H1 (cell line): Measurements from ENCODE around the gene MMP25. TPM values are rescaled to one million over a fixed set of nuclear protein-coding genes. Genes with fewer than 3 reads are reported as not detected.

Experiments used
- CTCF ChIA-PET: fragments of 300-600 bp; sonication (Branson Sonifier 250); formaldehyde crosslinking; loops from one replicate; lab custom pipeline; 2021; ENCODE audit not compliant: partially characterized antibody; lab: Charles Lee
- POLR2A ChIA-PET: fragments of 300-600 bp; sonication (Branson Sonifier 250); formaldehyde crosslinking; loops from one replicate; lab custom pipeline; 2021; ENCODE audit warnings: inconsistent platforms; ENCODE audit not compliant: partially characterized antibody; lab: Charles Lee
- DNase-seq, 2 experiments: peaks; one replicate each; pipeline versions ENCODE4 v3.0.0 to v3.0.0-alpha.2; 2010 to 2022; ENCODE audit warnings: low spot score in 2 of 2, low read depth in 1 of 2, mixed read lengths in 1 of 2
- FAIRE-seq: peaks from 2 replicates; lab custom pipeline; 2011; peaks lifted over from hg19 to GRCh38; lab: Jason Lieb, UNC
- H2AFZ ChIP-seq: 2 replicates; pipeline ENCODE4 v1.8.1; 2012; ENCODE audit warnings: low read length, inconsistent platforms
- H2AK5ac ChIP-seq: 2 replicates; pipeline ENCODE4 v1.6.1; 2013; ENCODE audit warnings: low read depth, low read length
- H2BK120ac ChIP-seq: replicated peaks from 2 replicates; pipeline ENCODE3; 2013; ENCODE audit warnings: low read depth, low read length, inconsistent platforms
- H2BK12ac ChIP-seq: 2 replicates; pipeline ENCODE4 v1.6.1; 2013; ENCODE audit warnings: low read depth, low read length
- H2BK15ac ChIP-seq: 2 replicates; pipeline ENCODE4 v1.6.1; 2013; ENCODE audit warnings: low read length
- H2BK20ac ChIP-seq: 2 replicates; pipeline ENCODE4 v1.6.1; 2013; ENCODE audit warnings: low read length
- H2BK5ac ChIP-seq: 2 replicates; pipeline ENCODE4 v1.6.1; 2013; ENCODE audit warnings: low read depth, low read length
- H3K14ac ChIP-seq: 2 replicates; pipeline ENCODE4 v1.6.1; 2013; ENCODE audit warnings: inconsistent platforms; ENCODE audit not compliant: insufficient read length
- H3K18ac ChIP-seq: 2 replicates; pipeline ENCODE4 v1.6.1; 2013; ENCODE audit warnings: low read length; ENCODE audit errors: extremely low read depth
- H3K23ac ChIP-seq: 2 replicates; pipeline ENCODE4 v1.6.1; 2013; ENCODE audit warnings: inconsistent platforms; ENCODE audit not compliant: insufficient read length
- H3K23me2 ChIP-seq: 2 replicates; pipeline ENCODE4 v1.6.1; 2013; ENCODE audit warnings: low read depth, low read length
- H3K27ac ChIP-seq: 2 replicates; pipeline ENCODE4 v1.6.1; 2011; ENCODE audit warnings: low read depth, low read length, inconsistent platforms
- H3K27me3 ChIP-seq, 4 experiments: replicated peaks in 1 of 4; 1 replicate in 1 of 4; 2 replicates in 3 of 4; pipeline versions ENCODE4 v1.6.1 to v1.8.1; 2011 to 2013; ENCODE audit warnings: low read length in 3 of 4, mild to moderate bottlenecking in 3 of 4, inconsistent platforms in 2 of 4, mixed read lengths in 2 of 4, moderate library complexity in 1 of 4; ENCODE audit not compliant: control insufficient read depth in 3 of 4, insufficient read depth in 3 of 4; ENCODE audit errors: extremely low read depth in 1 of 4
- H3K36me3 ChIP-seq, 4 experiments: 2 replicates each; pipeline versions ENCODE4 v1.6.1 to v1.8.1; 2011 to 2013; ENCODE audit warnings: mild to moderate bottlenecking in 4 of 4, low read length in 3 of 4, moderate library complexity in 2 of 4, control low read depth in 1 of 4, inconsistent platforms in 1 of 4; ENCODE audit not compliant: insufficient read depth in 4 of 4, control insufficient read depth in 2 of 4
- H3K4ac ChIP-seq: replicated peaks from 2 replicates; pipeline ENCODE3; 2013; ENCODE audit warnings: low read length, low read depth, mixed read lengths, inconsistent platforms; ENCODE audit not compliant: insufficient read length
- H3K4me1 ChIP-seq, 4 experiments: replicated peaks in 1 of 4; 1 replicate in 1 of 4; 2 replicates in 3 of 4; pipeline versions ENCODE4 v1.6.1 to v1.8.1; 2011 to 2013; ENCODE audit warnings: low read length in 3 of 4, inconsistent platforms in 2 of 4, mixed read lengths in 1 of 4; ENCODE audit not compliant: insufficient read depth in 4 of 4, control insufficient read depth in 3 of 4
- H3K4me2 ChIP-seq, 2 experiments: 2 replicates each; pipeline versions ENCODE4 v1.6.1 to v1.8.1; 2011 to 2013; ENCODE audit warnings: low read depth in 2 of 2, low read length in 2 of 2, control low read depth in 1 of 2, inconsistent platforms in 1 of 2, mild to moderate bottlenecking in 1 of 2; ENCODE audit not compliant: insufficient read depth in 1 of 2
- H3K4me3 ChIP-seq, 4 experiments: fragments of 200-600, 300-600 bp in 1 of 4; sonication (generic), shearing (Covaris generic), sonication (Bioruptor Twin) in 1 of 4; 2 replicates each; pipeline versions ENCODE4 v1.5.1 to v1.8.1; 2011 to 2016; ENCODE audit warnings: low read length in 4 of 4, low read depth in 3 of 4, control low read depth in 2 of 4, inconsistent platforms in 2 of 4, mild to moderate bottlenecking in 2 of 4, mixed read lengths in 1 of 4, moderate library complexity in 1 of 4; ENCODE audit not compliant: insufficient read depth in 2 of 4; ENCODE audit errors: extremely low read depth in 1 of 4
- H3K56ac ChIP-seq: replicated peaks from 2 replicates; pipeline ENCODE3; 2013; ENCODE audit warnings: low read depth, mild to moderate bottlenecking, mixed read lengths, low read length, inconsistent platforms; ENCODE audit not compliant: insufficient read length
- H3K79me1 ChIP-seq: 2 replicates; pipeline ENCODE4 v1.6.1; 2013; ENCODE audit warnings: low read depth, low read length, control low read depth
- H3K79me2 ChIP-seq, 2 experiments: 2 replicates each; pipeline versions ENCODE4 v1.6.1 to v1.8.1; 2012 to 2013; ENCODE audit warnings: low read length in 2 of 2, mild to moderate bottlenecking in 2 of 2, inconsistent platforms in 1 of 2; ENCODE audit not compliant: insufficient read depth in 2 of 2, control insufficient read depth in 1 of 2
- H3K9ac ChIP-seq, 4 experiments: replicated peaks in 1 of 4; 1 replicate in 1 of 4; 2 replicates in 3 of 4; pipeline versions ENCODE4 v1.6.1 to v1.8.1; 2011 to 2013; ENCODE audit warnings: low read depth in 3 of 4, low read length in 3 of 4, control low read depth in 2 of 4, mild to moderate bottlenecking in 2 of 4, moderate library complexity in 2 of 4, inconsistent platforms in 1 of 4; ENCODE audit errors: extremely low read depth in 1 of 4
- H3K9me3 ChIP-seq, 2 experiments: 2 replicates each; pipeline versions ENCODE4 v1.6.1 to v1.8.1; 2012 to 2013; ENCODE audit warnings: mild to moderate bottlenecking in 2 of 2, moderate library complexity in 2 of 2, control low read depth in 1 of 2, inconsistent platforms in 1 of 2, low read depth in 1 of 2, low read length in 1 of 2, mixed read lengths in 1 of 2; ENCODE audit not compliant: insufficient read depth in 2 of 2
- H4K20me1 ChIP-seq, 2 experiments: replicated peaks in 1 of 2; 2 replicates each; pipeline versions ENCODE3 to v1.8.1; 2011 to 2013; ENCODE audit warnings: inconsistent platforms in 2 of 2, low read length in 2 of 2, mild to moderate bottlenecking in 1 of 2; ENCODE audit not compliant: insufficient read depth in 2 of 2, control insufficient read depth in 1 of 2
- H4K5ac ChIP-seq: 2 replicates; pipeline ENCODE4 v1.6.1; 2013; ENCODE audit warnings: low read length, low read depth, mixed read lengths, inconsistent platforms; ENCODE audit not compliant: insufficient read length
- H4K8ac ChIP-seq: 2 replicates; pipeline ENCODE4 v1.8.0; 2013; ENCODE audit warnings: mild to moderate bottlenecking, moderate library complexity, low read length, inconsistent platforms; ENCODE audit not compliant: insufficient read depth; ENCODE audit errors: extremely low read depth
- H4K91ac ChIP-seq: replicated peaks from 2 replicates; pipeline ENCODE3; 2013; ENCODE audit warnings: low read length, mixed read lengths, inconsistent platforms; ENCODE audit not compliant: insufficient read length
- CHD1 ChIP-seq: IDR thresholded peaks from 2 replicates; pipeline ENCODE4 v1.6.1; 2012; ENCODE audit warnings: low read depth, low read length, improper control_type of control experiment
- CTCF ChIP-seq, 3 experiments: IDR thresholded peaks; 1 replicate in 2 of 3; 2 replicates in 1 of 3; pipeline versions ENCODE4 v1.5.1 to v1.6.1; 2011; ENCODE audit warnings: low read length in 3 of 3, mild to moderate bottlenecking in 3 of 3, inconsistent platforms in 2 of 3, low read depth in 1 of 3, moderate library complexity in 1 of 3; ENCODE audit not compliant: insufficient read depth in 1 of 3; ENCODE audit errors: control extremely low read depth in 1 of 3
- EZH2 ChIP-seq: fragments of 200-600 bp; sonication (generic); IDR thresholded peaks from 2 replicates; pipeline ENCODE4 v1.7.1; 2012; ENCODE audit warnings: low read depth, mild to moderate bottlenecking, moderate library complexity, low read length, inconsistent platforms; ENCODE audit not compliant: severe bottlenecking
- GTF2F1 ChIP-seq: IDR thresholded peaks from 2 replicates; pipeline ENCODE4 v1.6.1; 2012; ENCODE audit warnings: low read depth, low read length, improper control_type of control experiment, borderline replicate concordance
- JUN ChIP-seq: IDR thresholded peaks from 2 replicates; pipeline ENCODE4 v1.6.1; 2011; ENCODE audit warnings: low read depth, mild to moderate bottlenecking, improper control_type of control experiment, low read length
- KDM5A ChIP-seq: fragments of 200-600 bp; IDR thresholded peaks from 2 replicates; pipeline ENCODE4 v1.7.1; 2012; ENCODE audit warnings: mild to moderate bottlenecking, low read length, inconsistent platforms, mixed read lengths
- PHF8 ChIP-seq: fragments of 200-600 bp; sonication (generic); conservative IDR thresholded peaks from 2 replicates; pipeline ENCODE4 v1.7.1; 2012; ENCODE audit warnings: low read depth, mild to moderate bottlenecking, inconsistent platforms, low read length, moderate library complexity
- POLR2A ChIP-seq, 2 experiments: IDR thresholded peaks; 1 replicate in 1 of 2; 2 replicates in 1 of 2; pipeline ENCODE4 v1.6.1; 2011; ENCODE audit warnings: low read depth in 2 of 2, low read length in 2 of 2, mild to moderate bottlenecking in 2 of 2; ENCODE audit errors: control extremely low read depth in 1 of 2
- RFX5 ChIP-seq: IDR thresholded peaks from 2 replicates; pipeline ENCODE4 v1.6.1; 2011; ENCODE audit warnings: low read depth, low read length, improper control_type of control experiment, borderline replicate concordance
- SIN3A ChIP-seq, 2 experiments: IDR thresholded peaks in 1 of 2; conservative IDR thresholded peaks in 1 of 2; 2 replicates each; pipeline ENCODE4 v1.6.1; 2011 to 2012; ENCODE audit warnings: low read length in 2 of 2, improper control_type of control experiment in 1 of 2, low read depth in 1 of 2, mild to moderate bottlenecking in 1 of 2
- SP4 ChIP-seq: IDR thresholded peaks from 2 replicates; pipeline ENCODE4 v1.6.1; 2012; ENCODE audit warnings: low read length, inconsistent platforms
- WGBS, 2 experiments: shearing (Covaris generic) in 1 of 2; methylation state at CpG; one replicate each; pipeline versions ENCODE4 v1.1.6 to v1.1.7; 2013 to 2015; ENCODE audit warnings: low lambda C conversion rate in 2 of 2, mixed read lengths in 2 of 2, inconsistent platforms in 1 of 2, low coverage in 1 of 2, missing lambda C conversion rate in 1 of 2; ENCODE audit not compliant: insufficient replicate concordance in 2 of 2, insufficient coverage in 1 of 2, insufficient read length in 1 of 2; ENCODE audit errors: extremely low coverage in 1 of 2, missing lambda C conversion rate in 1 of 2; 5-methylcytosine and 5-hydroxymethylcytosine counted together
- polyA plus RNA-seq, 7 experiments: library from polyadenylated mRNA; depleted of rRNA in 3 of 7; stranded (reverse) in 5 of 7; unstranded in 2 of 7; fragments of >200 nt in 5 of 7; fragments of 200-250 nt in 2 of 7; gene quantifications; 1 replicate in 5 of 7; 2 replicates in 1 of 7; 4 replicates in 1 of 7; pipeline versions ENCODE4 v1.2.1 to v1.2.3, GENCODE V29; 2011 to 2013; ENCODE audit warnings: missing spikeins in 2 of 7, mixed read lengths in 2 of 7
- total RNA-seq: library from RNA; stranded (reverse); fragmentation: NEBNext Ultra II Directional; extraction: Animal tissue kit (Norgen Biotek cat#: 25700); gene quantifications from 2 replicates; pipeline ENCODE4 v1.2.1, GENCODE V29; 2021

The MMP25 gene
- total and polyA plus RNA-seq, 2 of the 8 experiments (the other 6 are each of a cell fraction or from before 2014, with no cell fraction given), result 7.7 to 26.7 TPM

GRCh38 chr16:3070608-3071111 lies 24.3 kb downstream of the MMP25 start:
- H3K9ac ChIP-seq, result no peak overlapping the region
- H2AFZ ChIP-seq, result no peak overlapping the region
- no peak overlapping the region for H2BK20ac ChIP-seq
- no peaks in the 10 kb centered on the region for H3K9me3 ChIP-seq
- H2AK5ac ChIP-seq, result no peak overlapping the region
- no peak overlapping the region for H2BK15ac ChIP-seq
- no peak overlapping the region for H3K56ac ChIP-seq
- H4K91ac ChIP-seq, result no peak overlapping the region
- no peak overlapping the region for H3K27ac ChIP-seq
- H3K18ac ChIP-seq, result no peak overlapping the region
- H2BK5ac ChIP-seq, result no peak overlapping the region
- H3K23me2 ChIP-seq, result no peaks in the 10 kb centered on the region
- H4K8ac ChIP-seq, result no peak overlapping the region; the same call in 1 of the 2 replicates
- no peak overlapping the region for H3K23ac ChIP-seq
- no peak overlapping the region for H2BK120ac ChIP-seq
- ChIA-PET POLR2A (interaction anchor here (0.7 to 3.8 kb wide), 12 partner anchors 15 to 62 kb away, joined by 3 to 31 read pairs (median 4); partner anchors contain the start of genes HCFC1R1, THOC6 and ZSCAN10), CTCF (interaction anchor here (0.7 to 2.7 kb wide), 16 partner anchors 9 to 93 kb away, joined by 3 to 13 read pairs (median 4); no protein-coding TSS in a partner anchor)
- no peak overlapping the region for H3K4me2 ChIP-seq
- H3K79me2 ChIP-seq, result no peaks in the 10 kb centered on the region
- 86% methylated on average over 9 of the region's 9 CpGs; no CpG with 5 or more reads in 1 of the 2 experiments for WGBS, 2 experiments
- no peak overlapping the region for H2BK12ac ChIP-seq
- H3K79me1 ChIP-seq, result no peaks in the 10 kb centered on the region
- H4K5ac ChIP-seq, result no peak overlapping the region
- H3K36me3 ChIP-seq, result no peaks in the 10 kb centered on the region
- H4K20me1 ChIP-seq, result peaks cover 0 to 4% of the 10 kb centered on the region in 2 experiments
- FAIRE-seq (no peak), DNase-seq (no peak)
- no peak overlapping the region for H3K4ac ChIP-seq
- no peak overlapping the region for H3K4me3 ChIP-seq
- H3K27me3 ChIP-seq, result no peaks in the 10 kb centered on the region; a peak in 1 of 7 replicates
- no peak for TF ChIP-seq CHD1
- TF ChIP-seq RFX5, result no peak
- no peak for TF ChIP-seq SP4
- TF ChIP-seq PHF8, result no peak
- no peak for TF ChIP-seq SIN3A (conservative IDR thresholded peaks at IDR 0.05 in 1 of 2, IDR thresholded peaks at IDR 0.05 in 1 of 2; ENCODE audit: low read depth in 1 of 2, low read length in 2 of 2)
- TF ChIP-seq JUN, result no peak
- TF ChIP-seq CTCF (IDR thresholded peaks at IDR 0.05; ENCODE audit: control extremely low read depth in 1 of 3, insufficient read depth in 1 of 3, low read depth in 1 of 3, low read length in 3 of 3), result no peak
- no peak for TF ChIP-seq KDM5A
- no peak for TF ChIP-seq POLR2A (IDR thresholded peaks at IDR 0.05; ENCODE audit: control extremely low read depth in 1 of 2, low read depth in 2 of 2, low read length in 2 of 2)
- no peak for TF ChIP-seq GTF2F1
- TF ChIP-seq EZH2, result no peak
- peaks cover 0 to 2% (median 0%) of the 10 kb centered on the region in 4 experiments; a peak in 1 of 7 replicates for H3K4me1 ChIP-seq
- no peak overlapping the region for H3K14ac ChIP-seq
